Measurements from ENCODE around the gene BATF. TPM values are rescaled to one million over a fixed set of nuclear protein-coding genes. Genes with fewer than 3 reads are reported as not detected.

BATF gene
- total and polyA plus RNA-seq, 2 experiments from 2014 or later = not detected

GRCh38 chr14:75495399-75495798, 26.9 kb upstream of the BATF start:
- H3K9me2 ChIP-seq (ENCODE audit: insufficient read depth) = peaks cover 13% of the 10 kb centered on the region; the same call in 1 of the 2 replicates
- H3K4me3 ChIP-seq = no peak overlapping the region
- no peaks in the 10 kb centered on the region for H3K27me3 Mint-ChIP-seq (ENCODE audit: insufficient read depth, low read depth, poor library complexity)
- H3K4me1 Mint-ChIP-seq = no peaks in the 10 kb centered on the region
- H3K27me3 ChIP-seq (ENCODE audit: insufficient read depth) = no peaks in the 10 kb centered on the region
- H3K36me3 ChIP-seq (ENCODE audit: insufficient read depth) = no peaks in the 10 kb centered on the region
- no peak overlapping the region for H3K27ac ChIP-seq (ENCODE audit: low read depth)
- H3K4me1 ChIP-seq (ENCODE audit: insufficient read depth) = no peaks in the 10 kb centered on the region
- TF ChIP-seq JUNB (IDR thresholded peaks at IDR 0.05; ENCODE audit: unreplicated experiment) = no peak
- TF ChIP-seq CREB1 (CRISPR knock-in tag; IDR thresholded peaks at IDR 0.05; ENCODE audit: low read depth) = no peak
- TF ChIP-seq EZH2 (IDR thresholded peaks at IDR 0.05; ENCODE audit: low read depth, unreplicated experiment) = no peak
- no peak for TF ChIP-seq NANOG (IDR thresholded peaks at IDR 0.05; ENCODE audit: borderline replicate concordance)
- TF ChIP-seq ZNF331 (CRISPR knock-in tag; IDR thresholded peaks at IDR 0.05; ENCODE audit: low read depth) = no peak
- TF ChIP-seq ZNF114 (CRISPR knock-in tag; IDR thresholded peaks at IDR 0.05) = no peak
- TF ChIP-seq REST (IDR thresholded peaks at IDR 0.05; ENCODE audit: unreplicated experiment) = no peak
- no peaks in the 10 kb centered on the region for H3F3A ChIP-seq (replicated peaks; ENCODE audit: low read depth)
- H4K20me1 ChIP-seq (replicated peaks; ENCODE audit: insufficient read depth) = no peaks in the 10 kb centered on the region
- no peak for DNase-seq (ENCODE audit: low spot score)
- H3K79me2 ChIP-seq (replicated peaks; ENCODE audit: insufficient read depth) = no peaks in the 10 kb centered on the region
- H2AFZ ChIP-seq = no peak overlapping the region
- H3K4me2 ChIP-seq = no peak overlapping the region
- no peak overlapping the region for H3K27ac Mint-ChIP-seq
- ATAC-seq = no peak
- H3K9me3 Mint-ChIP-seq = no peaks in the 10 kb centered on the region
- H3K36me3 Mint-ChIP-seq (ENCODE audit: low read depth) = no peaks in the 10 kb centered on the region
- no peak overlapping the region for H3K4me3 Mint-ChIP-seq

- H3K27me3 Mint-ChIP-seq (ENCODE audit: insufficient read depth, low read depth, poor library complexity) = no peaks in the 10 kb centered on the region
- H3K36me3 ChIP-seq (ENCODE audit: insufficient read depth) = no peaks in the 10 kb centered on the region
- H3K79me2 ChIP-seq (replicated peaks; ENCODE audit: insufficient read depth) = no peaks in the 10 kb centered on the region
- no peaks in the 10 kb centered on the region for H3K36me3 Mint-ChIP-seq (ENCODE audit: low read depth)
- H3K4me3 ChIP-seq = no peak overlapping the region
- H3K9me3 Mint-ChIP-seq = no peaks in the 10 kb centered on the region
- H3K4me1 ChIP-seq (ENCODE audit: insufficient read depth) = no peaks in the 10 kb centered on the region
- no peak overlapping the region for H3K4me2 ChIP-seq
- H3K4me1 Mint-ChIP-seq = no peaks in the 10 kb centered on the region
- no peak overlapping the region for H3K4me3 Mint-ChIP-seq
- H2AFZ ChIP-seq = no peak overlapping the region
- no peaks in the 10 kb centered on the region for H3K27me3 ChIP-seq (ENCODE audit: insufficient read depth)
- no peaks in the 10 kb centered on the region for H4K20me1 ChIP-seq (replicated peaks; ENCODE audit: insufficient read depth)
- H3K9me2 ChIP-seq (ENCODE audit: insufficient read depth) = peaks cover 13% of the 10 kb centered on the region; the same call in 1 of the 2 replicates
- no peak overlapping the region for H3K27ac Mint-ChIP-seq
- ATAC-seq (no peak), DNase-seq (ENCODE audit: low spot score) (no peak)
- H3F3A ChIP-seq (replicated peaks; ENCODE audit: low read depth) = no peaks in the 10 kb centered on the region
- H3K27ac ChIP-seq (ENCODE audit: low read depth) = no peak overlapping the region
- no peak for TF ChIP-seq EZH2 (IDR thresholded peaks at IDR 0.05; ENCODE audit: low read depth, unreplicated experiment)
- TF ChIP-seq CREB1 (CRISPR knock-in tag; IDR thresholded peaks at IDR 0.05; ENCODE audit: low read depth) = no peak
- TF ChIP-seq STAT1 (IDR thresholded peaks at IDR 0.05; ENCODE audit: unreplicated experiment) = no peak
- TF ChIP-seq ZNF114 (CRISPR knock-in tag; IDR thresholded peaks at IDR 0.05) = no peak
- no peak for TF ChIP-seq POLR2AphosphoS5 (IDR thresholded peaks at IDR 0.05; ENCODE audit: low read depth)
- TF ChIP-seq ETS1 (IDR thresholded peaks at IDR 0.05) = no peak
- TF ChIP-seq, protein P1, sequence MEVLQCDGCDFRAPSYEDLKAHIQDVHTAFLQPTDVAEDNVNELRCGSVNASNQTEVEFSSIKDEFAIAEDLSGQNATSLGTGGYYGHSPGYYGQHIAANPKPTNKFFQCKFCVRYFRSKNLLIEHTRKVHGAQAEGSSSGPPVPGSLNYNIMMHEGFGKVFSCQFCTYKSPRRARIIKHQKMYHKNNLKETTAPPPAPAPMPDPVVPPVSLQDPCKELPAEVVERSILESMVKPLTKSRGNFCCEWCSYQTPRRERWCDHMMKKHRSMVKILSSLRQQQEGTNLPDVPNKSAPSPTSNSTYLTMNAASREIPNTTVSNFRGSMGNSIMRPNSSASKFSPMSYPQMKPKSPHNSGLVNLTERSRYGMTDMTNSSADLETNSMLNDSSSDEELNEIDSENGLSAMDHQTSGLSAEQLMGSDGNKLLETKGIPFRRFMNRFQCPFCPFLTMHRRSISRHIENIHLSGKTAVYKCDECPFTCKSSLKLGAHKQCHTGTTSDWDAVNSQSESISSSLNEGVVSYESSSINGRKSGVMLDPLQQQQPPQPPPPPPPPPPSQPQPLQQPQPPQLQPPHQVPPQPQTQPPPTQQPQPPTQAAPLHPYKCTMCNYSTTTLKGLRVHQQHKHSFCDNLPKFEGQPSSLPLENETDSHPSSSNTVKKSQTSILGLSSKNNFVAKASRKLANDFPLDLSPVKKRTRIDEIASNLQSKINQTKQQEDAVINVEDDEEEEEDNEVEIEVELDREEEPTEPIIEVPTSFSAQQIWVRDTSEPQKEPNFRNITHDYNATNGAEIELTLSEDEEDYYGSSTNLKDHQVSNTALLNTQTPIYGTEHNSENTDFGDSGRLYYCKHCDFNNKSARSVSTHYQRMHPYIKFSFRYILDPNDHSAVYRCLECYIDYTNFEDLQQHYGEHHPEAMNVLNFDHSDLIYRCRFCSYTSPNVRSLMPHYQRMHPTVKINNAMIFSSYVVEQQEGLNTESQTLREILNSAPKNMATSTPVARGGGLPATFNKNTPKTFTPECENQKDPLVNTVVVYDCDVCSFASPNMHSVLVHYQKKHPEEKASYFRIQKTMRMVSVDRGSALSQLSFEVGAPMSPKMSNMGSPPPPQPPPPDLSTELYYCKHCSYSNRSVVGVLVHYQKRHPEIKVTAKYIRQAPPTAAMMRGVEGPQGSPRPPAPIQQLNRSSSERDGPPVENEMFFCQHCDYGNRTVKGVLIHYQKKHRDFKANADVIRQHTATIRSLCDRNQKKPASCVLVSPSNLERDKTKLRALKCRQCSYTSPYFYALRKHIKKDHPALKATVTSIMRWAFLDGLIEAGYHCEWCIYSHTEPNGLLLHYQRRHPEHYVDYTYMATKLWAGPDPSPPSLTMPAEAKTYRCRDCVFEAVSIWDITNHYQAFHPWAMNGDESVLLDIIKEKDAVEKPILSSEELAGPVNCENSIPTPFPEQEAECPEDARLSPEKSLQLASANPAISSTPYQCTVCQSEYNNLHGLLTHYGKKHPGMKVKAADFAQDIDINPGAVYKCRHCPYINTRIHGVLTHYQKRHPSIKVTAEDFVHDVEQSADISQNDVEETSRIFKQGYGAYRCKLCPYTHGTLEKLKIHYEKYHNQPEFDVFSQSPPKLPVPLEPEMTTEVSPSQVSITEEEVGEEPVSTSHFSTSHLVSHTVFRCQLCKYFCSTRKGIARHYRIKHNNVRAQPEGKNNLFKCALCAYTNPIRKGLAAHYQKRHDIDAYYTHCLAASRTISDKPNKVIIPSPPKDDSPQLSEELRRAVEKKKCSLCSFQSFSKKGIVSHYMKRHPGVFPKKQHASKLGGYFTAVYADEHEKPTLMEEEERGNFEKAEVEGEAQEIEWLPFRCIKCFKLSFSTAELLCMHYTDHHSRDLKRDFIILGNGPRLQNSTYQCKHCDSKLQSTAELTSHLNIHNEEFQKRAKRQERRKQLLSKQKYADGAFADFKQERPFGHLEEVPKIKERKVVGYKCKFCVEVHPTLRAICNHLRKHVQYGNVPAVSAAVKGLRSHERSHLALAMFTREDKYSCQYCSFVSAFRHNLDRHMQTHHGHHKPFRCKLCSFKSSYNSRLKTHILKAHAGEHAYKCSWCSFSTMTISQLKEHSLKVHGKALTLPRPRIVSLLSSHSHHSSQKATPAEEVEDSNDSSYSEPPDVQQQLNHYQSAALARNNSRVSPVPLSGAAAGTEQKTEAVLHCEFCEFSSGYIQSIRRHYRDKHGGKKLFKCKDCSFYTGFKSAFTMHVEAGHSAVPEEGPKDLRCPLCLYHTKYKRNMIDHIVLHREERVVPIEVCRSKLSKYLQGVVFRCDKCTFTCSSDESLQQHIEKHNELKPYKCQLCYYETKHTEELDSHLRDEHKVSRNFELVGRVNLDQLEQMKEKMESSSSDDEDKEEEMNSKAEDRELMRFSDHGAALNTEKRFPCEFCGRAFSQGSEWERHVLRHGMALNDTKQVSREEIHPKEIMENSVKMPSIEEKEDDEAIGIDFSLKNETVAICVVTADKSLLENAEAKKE (CRISPR knock-in tag; IDR thresholded peaks at IDR 0.05) = no peak
Measured at GRCh38 chr14:75495882-75496281, 26.4 kb upstream of the BATF start.

Data from GM23338 (cell line).